H4 (cell line): Measurements from ENCODE around the gene KLHL40. TPM values are rescaled to one million over a fixed set of nuclear protein-coding genes. Genes with fewer than 3 reads are reported as not detected.
A peak's percentile ranks its signal among the peaks of the same experiment; 100 is the strongest.

Source experiments
- DNase-seq: peaks from one replicate; pipeline ENCODE4 v3.0.0-alpha.2; 2015; ENCODE audit warnings: low spot score
- total RNA-seq: library from RNA; depleted of rRNA; stranded (reverse); fragments of >200 nt; shearing (Covaris generic); gene quantifications from 2 replicates; pipeline ENCODE4 v1.2.3, GENCODE V29; 2014

KLHL40 gene
- total RNA-seq, 1 experiment from 2014 or later: not detected

DNA sequence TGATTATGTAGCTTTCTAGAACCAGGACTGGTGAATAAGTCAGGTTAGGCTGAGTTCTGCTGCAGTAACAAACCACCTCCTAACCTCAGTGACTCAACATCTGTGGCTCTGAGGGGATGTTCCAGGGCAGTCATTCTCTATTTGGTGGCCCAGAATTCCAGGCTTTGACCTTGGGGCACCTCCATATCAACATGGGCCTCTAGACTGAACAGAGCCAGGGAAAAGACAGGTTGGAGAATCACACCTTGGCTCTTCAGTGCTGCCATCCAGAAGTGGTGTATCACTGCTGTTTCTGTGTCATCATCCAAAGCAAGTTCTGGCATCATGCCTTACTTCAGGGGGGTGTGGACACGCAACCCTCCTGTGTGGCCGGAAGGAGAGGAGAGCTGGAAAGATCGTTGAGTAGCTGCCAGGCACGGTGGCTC, 16.5 kb upstream of the KLHL40 start:
- DNase-seq: no peak

DNA sequence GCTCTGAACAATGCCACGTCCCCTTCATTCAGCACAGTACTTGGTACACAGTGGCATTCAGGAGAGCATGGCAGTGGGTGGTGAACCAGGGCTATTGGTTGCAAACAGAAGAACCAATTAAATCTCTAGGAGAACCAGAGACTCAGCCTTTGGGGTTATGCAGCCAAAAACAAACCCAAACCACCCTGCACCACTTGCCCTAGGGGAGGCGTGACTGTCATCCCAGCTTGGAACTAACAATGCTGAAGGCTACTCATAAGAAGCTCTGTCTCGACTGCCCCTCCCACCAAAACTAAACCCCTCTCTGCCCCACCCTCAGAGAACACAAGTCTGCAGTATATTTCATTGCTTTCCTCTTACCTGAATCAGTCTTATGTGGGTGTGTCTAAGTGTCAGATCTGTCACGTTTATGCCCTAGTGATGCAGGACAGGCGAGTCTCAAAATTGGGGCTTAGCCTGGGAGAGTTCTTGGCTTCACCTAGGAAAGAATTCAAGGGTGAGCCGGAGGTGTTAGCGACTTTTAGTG, 15.2 kb upstream of the KLHL40 start:
- DNase-seq: no peak

DNA sequence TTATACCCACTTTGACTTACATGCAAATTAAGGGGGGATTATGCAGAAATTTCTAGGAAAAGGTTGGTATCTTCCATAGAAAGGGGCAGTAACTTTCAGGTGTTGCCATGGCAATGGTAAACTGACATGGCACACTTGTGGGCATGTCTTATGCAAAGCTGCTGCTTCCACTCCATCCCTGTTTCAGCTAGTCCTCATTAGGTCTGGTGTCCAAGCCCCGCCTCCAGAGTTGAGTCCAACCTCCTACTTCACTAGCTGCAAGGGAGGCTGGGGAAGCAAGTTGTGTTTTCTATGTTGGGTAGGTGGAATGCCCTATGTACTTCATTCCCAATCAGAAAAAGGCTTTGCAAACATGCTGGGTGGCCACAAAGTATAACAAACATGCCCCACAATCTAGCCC, 14.7 kb upstream of the KLHL40 start:
- no peak for DNase-seq

- DNase-seq: no peak
Observed at GRCh38 chr3:42672515-42672914, 12.8 kb upstream of the KLHL40 start.

DNA sequence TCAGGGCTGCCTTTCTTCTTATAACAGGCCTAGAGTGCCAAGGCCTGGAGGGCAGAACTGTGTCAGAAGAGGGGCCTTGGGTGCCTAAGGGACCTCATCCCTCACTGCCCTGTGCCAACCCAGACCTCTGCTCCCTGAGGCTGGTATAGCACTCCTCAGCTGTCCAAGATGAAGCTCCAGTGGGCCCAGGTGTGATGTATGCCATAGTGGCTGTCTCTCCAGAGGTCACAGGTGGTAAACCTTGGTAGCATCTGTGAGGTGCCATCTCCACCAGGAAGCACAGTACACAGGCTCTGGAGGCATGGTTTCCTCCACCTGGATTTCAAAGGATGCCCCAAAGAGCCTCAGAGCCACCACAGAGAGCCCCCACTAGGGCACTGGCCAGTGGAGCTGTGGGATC, 12.3 kb upstream of the KLHL40 start:
- no peak for DNase-seq

GRCh38 chr3:42674146-42674545, 11.2 kb upstream of the KLHL40 start:
- no peak for DNase-seq

- DNase-seq: no peak
Observed at GRCh38 chr3:42675909-42676308, 9.4 kb upstream of the KLHL40 start.

GRCh38 chr3:42678447-42678846, 6.9 kb upstream of the KLHL40 start:
- no peak for DNase-seq

DNA sequence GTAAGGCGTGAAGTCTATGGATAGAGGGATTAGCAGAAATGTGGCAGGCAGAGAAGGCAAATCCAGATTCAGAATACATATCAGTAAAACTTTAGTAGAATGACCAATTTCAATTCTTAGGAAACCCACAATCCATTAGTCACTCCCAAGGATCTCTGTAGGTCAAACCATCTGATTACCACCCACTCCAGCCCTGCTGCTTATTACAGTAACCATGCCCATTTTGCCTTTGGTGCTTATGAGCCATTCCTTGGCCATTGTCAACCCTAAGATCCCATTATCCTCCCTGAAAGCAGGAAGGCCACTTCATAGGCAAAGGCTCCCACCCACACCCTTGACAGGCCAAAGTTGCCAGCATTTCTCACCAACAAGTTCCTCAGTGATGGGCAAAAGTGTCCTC, 5.1 kb upstream of the KLHL40 start:
- DNase-seq: no peak

DNA sequence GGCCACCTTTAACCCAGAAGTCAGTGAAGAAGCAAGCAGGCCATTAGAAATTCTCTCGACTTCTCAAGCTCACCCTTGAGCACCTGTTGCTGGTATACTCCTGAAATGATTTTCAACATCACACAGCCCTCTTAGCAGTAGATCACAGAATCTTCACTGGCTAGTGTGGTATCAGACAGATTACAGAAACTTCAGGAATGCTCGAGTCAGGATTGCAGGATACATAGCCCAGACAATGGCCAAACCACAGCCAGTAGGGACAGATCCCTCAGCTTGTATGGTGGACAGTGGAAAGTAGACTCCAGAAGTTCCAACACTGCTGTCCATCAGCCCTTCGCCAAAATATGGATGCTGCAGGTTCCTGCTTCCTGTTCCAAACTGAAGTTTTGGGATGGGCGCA, 4.5 kb upstream of the KLHL40 start:
- DNase-seq: no peak

GRCh38 chr3:42681361-42682038, 3.8 kb upstream of the KLHL40 start:
- no peak for DNase-seq

DNA sequence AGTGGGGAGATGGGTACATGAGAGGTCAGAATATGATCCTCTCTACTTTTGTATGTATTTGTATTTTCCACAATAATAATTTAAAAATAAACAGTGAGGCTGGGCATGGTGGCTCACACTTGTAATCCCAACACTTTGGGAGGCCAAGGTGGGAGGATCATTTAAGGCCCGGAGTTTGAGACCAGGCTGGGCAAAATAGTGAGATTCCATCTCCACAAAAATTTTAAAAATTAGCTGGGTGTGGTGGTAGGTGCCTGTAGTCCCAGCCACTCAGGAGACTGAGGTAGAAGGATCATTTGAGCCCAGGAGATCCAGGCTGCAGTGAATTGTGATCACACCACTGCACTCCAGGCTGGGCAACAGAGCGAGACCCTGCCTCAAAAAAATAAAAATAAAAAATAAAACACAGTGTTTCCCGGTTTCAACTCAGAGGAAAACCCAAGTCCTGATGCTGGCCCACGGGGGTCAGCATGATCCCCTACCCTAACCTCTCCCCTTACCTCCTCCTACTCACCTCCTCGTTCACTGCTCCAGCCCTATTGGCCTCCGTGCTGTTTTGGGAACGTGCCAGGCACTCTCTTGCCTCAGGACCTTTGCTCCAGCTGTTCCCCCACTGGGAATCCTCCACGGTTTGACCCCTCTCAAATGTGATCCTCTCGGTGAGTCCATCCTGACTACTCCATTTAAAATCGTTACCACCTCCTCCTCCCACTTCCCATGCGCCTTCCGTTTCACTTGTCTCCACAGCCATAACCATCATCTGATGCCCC, 2.9 kb upstream of the KLHL40 start:
- DNase-seq: no peak

GRCh38 chr3:42683875-42684598, 1.3 kb upstream of the KLHL40 start:
- DNase-seq: peak; percentile 81

DNA sequence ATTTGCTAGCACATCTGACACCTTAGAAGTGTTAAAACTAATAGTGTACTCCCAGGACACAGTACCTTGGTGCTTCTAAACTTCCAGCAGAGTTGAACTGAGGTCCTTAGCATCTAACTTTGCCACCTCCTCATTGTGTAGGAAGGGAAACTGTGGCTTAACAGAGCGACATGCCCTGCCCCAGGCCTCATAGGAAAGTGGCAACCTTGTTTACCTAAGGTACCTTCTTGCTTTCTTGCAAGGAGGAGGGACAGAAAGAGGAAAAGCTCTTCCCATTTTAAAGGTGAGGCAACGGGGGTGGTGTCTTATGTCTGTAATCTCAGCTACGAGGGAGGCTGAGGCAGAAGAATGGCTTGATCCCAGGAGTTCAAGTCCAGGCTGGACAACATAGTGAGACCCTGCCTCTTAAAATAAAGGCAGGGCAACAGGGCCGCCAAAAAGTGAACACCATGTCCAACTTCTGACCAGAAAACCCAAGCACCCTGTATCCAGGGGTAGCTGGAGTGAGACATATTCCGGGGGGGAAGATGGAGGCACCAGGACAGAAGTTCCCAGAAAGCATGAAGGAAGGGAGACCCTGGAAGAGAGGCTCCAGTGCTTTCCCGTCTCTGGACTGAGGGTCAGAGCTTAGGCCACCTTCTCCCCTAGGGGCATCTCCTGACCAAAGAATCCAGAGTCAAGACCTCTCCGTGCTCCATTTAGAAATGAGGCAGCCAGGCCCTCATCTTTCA, 540 bp upstream of the KLHL40 start:
- DNase-seq: no peak

GRCh38 chr3:42685891-42686820, 819 bp downstream of the KLHL40 start:
- no peak for DNase-seq

- no peak for DNase-seq
Observed at GRCh38 chr3:42686832-42687650, 1.7 kb downstream of the KLHL40 start.

- DNase-seq: no peak
Observed at GRCh38 chr3:42688016-42688415, 2.7 kb downstream of the KLHL40 start.

DNA sequence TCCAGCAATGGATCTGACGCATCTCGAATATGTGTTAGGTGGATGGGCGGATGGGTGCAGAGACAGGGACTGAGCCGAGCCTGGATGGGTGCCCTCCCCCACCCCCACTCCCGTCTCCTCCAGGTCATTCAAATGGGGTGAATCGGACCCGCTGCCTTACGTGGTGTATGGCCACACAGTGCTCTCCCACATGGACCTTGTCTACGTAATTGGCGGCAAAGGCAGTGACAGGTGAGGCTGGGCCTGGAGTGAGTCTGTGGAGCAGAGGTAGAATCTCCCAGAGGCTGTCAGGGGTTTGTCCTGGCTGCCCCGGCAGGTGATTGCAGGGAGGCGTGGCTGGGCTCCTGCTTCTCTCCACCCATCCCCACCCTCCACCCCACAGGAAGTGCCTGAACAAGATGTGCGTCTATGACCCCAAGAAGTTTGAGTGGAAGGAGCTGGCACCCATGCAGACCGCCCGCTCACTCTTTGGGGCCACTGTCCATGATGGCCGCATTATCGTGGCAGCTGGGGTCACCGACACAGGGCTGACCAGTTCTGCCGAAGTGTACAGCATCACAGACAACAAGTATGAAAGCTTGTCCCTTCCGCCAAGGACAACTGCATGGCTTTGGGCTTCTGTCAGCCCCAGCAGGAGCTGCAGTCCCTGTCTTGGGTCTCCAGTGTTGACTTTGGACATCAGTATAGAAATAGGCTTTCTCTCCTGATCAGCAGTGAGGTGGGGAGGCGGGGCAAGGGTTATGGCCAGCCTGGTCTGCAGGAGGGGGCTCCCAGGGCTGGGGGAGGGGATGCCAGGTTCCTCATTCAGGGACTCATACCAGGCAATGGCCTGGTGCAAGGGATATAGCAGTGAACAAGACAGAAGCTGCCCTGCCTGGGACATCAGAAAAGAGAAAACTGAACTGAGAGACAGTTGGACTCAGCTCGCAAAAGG, 3.4 kb downstream of the KLHL40 start:
- DNase-seq: no peak
